ENCODE data around the gene HIRA. TPM values are rescaled to one million over a fixed set of nuclear protein-coding genes. Genes with fewer than 3 reads are reported as not detected.

HIRA gene
- total RNA-seq, 1 experiment from 2014 or later: 51.0 TPM

DNA sequence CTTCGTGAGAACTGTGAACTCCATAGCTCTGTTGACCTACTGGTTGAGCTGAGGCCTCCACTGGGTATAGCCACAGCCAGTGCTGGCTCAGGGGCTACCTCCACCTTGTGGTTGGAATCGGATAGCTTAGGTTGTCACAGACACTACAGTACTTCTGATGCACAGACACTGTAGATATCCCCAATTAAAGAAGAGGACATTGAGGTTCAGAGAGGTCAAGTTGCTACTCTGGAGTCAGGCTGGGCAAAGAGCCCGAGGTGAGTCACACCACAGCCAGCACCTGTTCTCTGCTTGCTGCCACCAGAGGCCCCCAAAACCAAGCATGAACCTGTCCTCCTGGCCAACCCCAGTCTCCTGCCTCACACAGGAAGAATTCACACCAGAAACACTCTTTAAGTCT, 42.0 kb upstream of the HIRA start:
- peaks cover 12% of the 10 kb centered on the region for H3K4me1 Mint-ChIP-seq
- H3K4me3 Mint-ChIP-seq: no peak overlapping the region
- H3K9me3 Mint-ChIP-seq: no peaks in the 10 kb centered on the region
- peaks cover 33% of the 10 kb centered on the region for H3K36me3 Mint-ChIP-seq
- ATAC-seq: no peak; the same call in 1 of the 2 replicates
- no peak overlapping the region for H3K27ac Mint-ChIP-seq
- no peak for TF ChIP-seq CDX4 (CRISPR knock-in tag; IDR thresholded peaks at IDR 0.05; ENCODE audit: borderline replicate concordance)
- no peak for TF ChIP-seq RELA (CRISPR knock-in tag; IDR thresholded peaks at IDR 0.05; ENCODE audit: borderline replicate concordance)
- no peak for TF ChIP-seq SMAD3 (CRISPR knock-in tag; IDR thresholded peaks at IDR 0.05; ENCODE audit: borderline replicate concordance)
- TF ChIP-seq, protein P1, sequence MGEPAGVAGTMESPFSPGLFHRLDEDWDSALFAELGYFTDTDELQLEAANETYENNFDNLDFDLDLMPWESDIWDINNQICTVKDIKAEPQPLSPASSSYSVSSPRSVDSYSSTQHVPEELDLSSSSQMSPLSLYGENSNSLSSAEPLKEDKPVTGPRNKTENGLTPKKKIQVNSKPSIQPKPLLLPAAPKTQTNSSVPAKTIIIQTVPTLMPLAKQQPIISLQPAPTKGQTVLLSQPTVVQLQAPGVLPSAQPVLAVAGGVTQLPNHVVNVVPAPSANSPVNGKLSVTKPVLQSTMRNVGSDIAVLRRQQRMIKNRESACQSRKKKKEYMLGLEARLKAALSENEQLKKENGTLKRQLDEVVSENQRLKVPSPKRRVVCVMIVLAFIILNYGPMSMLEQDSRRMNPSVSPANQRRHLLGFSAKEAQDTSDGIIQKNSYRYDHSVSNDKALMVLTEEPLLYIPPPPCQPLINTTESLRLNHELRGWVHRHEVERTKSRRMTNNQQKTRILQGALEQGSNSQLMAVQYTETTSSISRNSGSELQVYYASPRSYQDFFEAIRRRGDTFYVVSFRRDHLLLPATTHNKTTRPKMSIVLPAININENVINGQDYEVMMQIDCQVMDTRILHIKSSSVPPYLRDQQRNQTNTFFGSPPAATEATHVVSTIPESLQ (CRISPR knock-in tag; IDR thresholded peaks at IDR 0.05): no peak
- no peak for TF ChIP-seq ZMAT4 (CRISPR knock-in tag; IDR thresholded peaks at IDR 0.05)
- no peak for TF ChIP-seq OVOL2 (CRISPR knock-in tag; IDR thresholded peaks at IDR 0.05; ENCODE audit: borderline replicate concordance)
- TF ChIP-seq GTF2I (CRISPR knock-in tag; conservative IDR thresholded peaks at IDR 0.05): no peak
- no peak for TF ChIP-seq CREM (CRISPR knock-in tag; IDR thresholded peaks at IDR 0.05)
- TF ChIP-seq PRRX2 (CRISPR knock-in tag; IDR thresholded peaks at IDR 0.05): no peak
- TF ChIP-seq, protein P2, sequence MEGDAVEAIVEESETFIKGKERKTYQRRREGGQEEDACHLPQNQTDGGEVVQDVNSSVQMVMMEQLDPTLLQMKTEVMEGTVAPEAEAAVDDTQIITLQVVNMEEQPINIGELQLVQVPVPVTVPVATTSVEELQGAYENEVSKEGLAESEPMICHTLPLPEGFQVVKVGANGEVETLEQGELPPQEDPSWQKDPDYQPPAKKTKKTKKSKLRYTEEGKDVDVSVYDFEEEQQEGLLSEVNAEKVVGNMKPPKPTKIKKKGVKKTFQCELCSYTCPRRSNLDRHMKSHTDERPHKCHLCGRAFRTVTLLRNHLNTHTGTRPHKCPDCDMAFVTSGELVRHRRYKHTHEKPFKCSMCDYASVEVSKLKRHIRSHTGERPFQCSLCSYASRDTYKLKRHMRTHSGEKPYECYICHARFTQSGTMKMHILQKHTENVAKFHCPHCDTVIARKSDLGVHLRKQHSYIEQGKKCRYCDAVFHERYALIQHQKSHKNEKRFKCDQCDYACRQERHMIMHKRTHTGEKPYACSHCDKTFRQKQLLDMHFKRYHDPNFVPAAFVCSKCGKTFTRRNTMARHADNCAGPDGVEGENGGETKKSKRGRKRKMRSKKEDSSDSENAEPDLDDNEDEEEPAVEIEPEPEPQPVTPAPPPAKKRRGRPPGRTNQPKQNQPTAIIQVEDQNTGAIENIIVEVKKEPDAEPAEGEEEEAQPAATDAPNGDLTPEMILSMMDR (IDR thresholded peaks at IDR 0.05): no peak
- TF ChIP-seq TEAD4 (CRISPR knock-in tag; IDR thresholded peaks at IDR 0.05): no peak
- TF ChIP-seq ZNF219 (CRISPR knock-in tag; IDR thresholded peaks at IDR 0.05; ENCODE audit: borderline replicate concordance): no peak
- TF ChIP-seq, protein P3, sequence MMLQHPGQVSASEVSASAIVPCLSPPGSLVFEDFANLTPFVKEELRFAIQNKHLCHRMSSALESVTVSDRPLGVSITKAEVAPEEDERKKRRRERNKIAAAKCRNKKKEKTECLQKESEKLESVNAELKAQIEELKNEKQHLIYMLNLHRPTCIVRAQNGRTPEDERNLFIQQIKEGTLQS (CRISPR knock-in tag; conservative IDR thresholded peaks at IDR 0.05): no peak
- no peak for TF ChIP-seq KAT7 (CRISPR knock-in tag; IDR thresholded peaks at IDR 0.05; ENCODE audit: borderline replicate concordance)
- no peak for TF ChIP-seq ZNF281 (CRISPR knock-in tag; IDR thresholded peaks at IDR 0.05)
- no peak for TF ChIP-seq E2F1 (CRISPR knock-in tag; IDR thresholded peaks at IDR 0.05)
- TF ChIP-seq RORB (CRISPR knock-in tag; IDR thresholded peaks at IDR 0.05): no peak
- POLR2A ChIA-PET: no interaction called here
- CTCF ChIA-PET: interaction anchor here (0.6 to 3.0 kb wide), 16 partner anchors 13 to 327 kb away, joined by 3 to 25 read pairs (median 4); partner anchors contain the start of genes C22orf39 and SLC25A1
- H3K27me3 Mint-ChIP-seq (ENCODE audit: low read depth): no peaks in the 10 kb centered on the region
- no peak for DNase-seq (ENCODE audit: low spot score)
